Stimulated activated naive CD4-positive, alpha-beta T cell (primary cell): ENCODE measurements around the gene TP53I11.

Experiments used
- DNase-seq, 6 experiments: peaks; one replicate each; lab custom pipeline; 2025; lab: John Stamatoyannopoulos, UW

The TP53I11 gene

GRCh38 chr11:44950625-44951476 lies at the start of gene TP53I11:
Gene TP53I11 (minus strand): TSS chr11:44950883. CDS start chr11:44938335, 12,548 bp downstream.
- DNase-seq = peak in 5 of 6 experiments; percentile 14 to 31 (median 28)

- no peak for DNase-seq
These were observed 48.4 kb upstream of the TP53I11 start for GRCh38 chr11:44999068-44999467.

- no peak for DNase-seq
These were observed 47.4 kb upstream of the TP53I11 start for GRCh38 chr11:44998051-44998450.

GRCh38 chr11:44997566-44997965 lies 46.9 kb upstream of the TP53I11 start:
- DNase-seq = no peak

GRCh38 chr11:44994753-44995152 lies 44.1 kb upstream of the TP53I11 start:
- no peak for DNase-seq

GRCh38 chr11:44993971-44994704 lies 43.5 kb upstream of the TP53I11 start:
- no peak for DNase-seq

GRCh38 chr11:44992774-44993173 lies 42.1 kb upstream of the TP53I11 start:
- DNase-seq = no peak

GRCh38 chr11:44992181-44992582 lies 41.5 kb upstream of the TP53I11 start:
- no peak for DNase-seq

- no peak for DNase-seq
These were observed 40.0 kb upstream of the TP53I11 start for GRCh38 chr11:44990665-44991064.

- DNase-seq = no peak
These were observed 39.3 kb upstream of the TP53I11 start for GRCh38 chr11:44989831-44990566.

- no peak for DNase-seq
These were observed 38.4 kb upstream of the TP53I11 start for GRCh38 chr11:44988981-44989635.

GRCh38 chr11:44988111-44988510 lies 37.4 kb upstream of the TP53I11 start:
- DNase-seq = no peak

- no peak for DNase-seq
These were observed 36.8 kb upstream of the TP53I11 start for GRCh38 chr11:44987506-44987905.

- DNase-seq = no peak
These were observed 35.6 kb upstream of the TP53I11 start for GRCh38 chr11:44986315-44986714.

GRCh38 chr11:44985721-44986120 lies 35.0 kb upstream of the TP53I11 start:
- no peak for DNase-seq

GRCh38 chr11:44983786-44984185 lies 33.1 kb upstream of the TP53I11 start:
- DNase-seq = no peak

GRCh38 chr11:44982496-44983062 lies 31.9 kb upstream of the TP53I11 start:
- no peak for DNase-seq

- DNase-seq = no peak
These were observed 30.1 kb upstream of the TP53I11 start for GRCh38 chr11:44980533-44981427.

- no peak for DNase-seq
These were observed 29.1 kb upstream of the TP53I11 start for GRCh38 chr11:44979543-44980399.

- DNase-seq = no peak
These were observed 28.3 kb upstream of the TP53I11 start for GRCh38 chr11:44978961-44979331.
